Rectal smooth muscle tissue (tissue), 1 donor: Measurements from ENCODE around the gene WDR54.

ENCODE experiments used
- H3K27ac ChIP-seq: one replicate; pipeline ENCODE4 v1.7.0; 2013; ENCODE audit warnings: low read depth, low read length, inconsistent platforms
- H3K27me3 ChIP-seq: one replicate; pipeline ENCODE4 v1.7.0; 2013; ENCODE audit warnings: low read length; ENCODE audit not compliant: control insufficient read depth, insufficient read depth
- H3K36me3 ChIP-seq: one replicate; pipeline ENCODE4 v1.7.0; 2013; ENCODE audit warnings: low read length; ENCODE audit not compliant: control insufficient read depth, insufficient read depth
- H3K4me1 ChIP-seq: one replicate; pipeline ENCODE4 v1.7.0; 2013; ENCODE audit warnings: low read length; ENCODE audit not compliant: control insufficient read depth, insufficient read depth
- H3K4me3 ChIP-seq: one replicate; pipeline ENCODE4 v1.7.0; 2013; ENCODE audit warnings: low read length
- H3K9ac ChIP-seq: one replicate; pipeline ENCODE4 v1.7.0; 2013; ENCODE audit warnings: low read length

WDR54 gene, protein sequence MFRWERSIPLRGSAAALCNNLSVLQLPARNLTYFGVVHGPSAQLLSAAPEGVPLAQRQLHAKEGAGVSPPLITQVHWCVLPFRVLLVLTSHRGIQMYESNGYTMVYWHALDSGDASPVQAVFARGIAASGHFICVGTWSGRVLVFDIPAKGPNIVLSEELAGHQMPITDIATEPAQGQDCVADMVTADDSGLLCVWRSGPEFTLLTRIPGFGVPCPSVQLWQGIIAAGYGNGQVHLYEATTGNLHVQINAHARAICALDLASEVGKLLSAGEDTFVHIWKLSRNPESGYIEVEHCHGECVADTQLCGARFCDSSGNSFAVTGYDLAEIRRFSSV

DNA sequence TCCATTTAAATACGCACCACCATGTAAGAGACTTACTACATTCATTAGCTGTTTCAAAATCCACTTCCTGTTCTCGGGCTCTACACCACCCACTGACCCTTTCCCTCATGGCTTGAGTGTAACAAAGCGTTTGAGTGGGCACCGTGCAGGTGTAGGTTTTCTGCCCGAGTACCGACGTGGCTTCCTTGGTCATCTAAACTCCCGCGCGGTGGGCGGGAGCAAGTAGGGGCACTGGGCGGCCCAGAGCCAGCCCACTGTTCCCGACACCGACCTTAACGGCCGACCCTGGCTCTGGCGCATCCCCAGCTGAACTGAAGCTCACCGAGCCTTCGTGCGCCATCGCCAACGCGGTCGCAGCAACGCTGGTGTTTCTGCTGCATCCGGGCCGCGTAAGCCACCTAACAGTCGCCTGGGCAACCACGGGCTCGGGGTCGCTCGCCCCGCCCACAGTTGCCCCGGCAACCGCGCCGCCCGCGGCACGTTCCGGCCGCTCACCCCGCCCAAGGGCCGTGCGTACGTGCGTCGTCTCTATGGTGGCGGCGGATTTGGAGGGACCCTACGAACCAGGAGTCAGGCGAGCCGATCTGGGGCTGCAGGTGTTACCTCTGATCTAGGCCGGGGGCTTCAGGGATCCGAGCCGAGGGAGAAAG lies at the start of gene WDR54, which contains the start of gene C2orf81:
TSS of gene WDR54 (plus strand) at position 510 of the 650 bp plus-strand sequence. CDS start 424 bp downstream, outside the sequence.
TSS of gene C2orf81 (minus strand) at position 399 of the 650 bp plus-strand sequence. CDS start at position 340, 59 bp downstream.
- H3K4me3 ChIP-seq = peak within 1 kb of the TSS; percentile 90
- H3K27ac ChIP-seq = peak within 1 kb of the TSS; percentile 1
- H3K27me3 ChIP-seq = no peaks in the 10 kb centered on the region
- H3K36me3 ChIP-seq = no peaks in the 10 kb centered on the region
- H3K9ac ChIP-seq = no peak within 1 kb of the TSS
- no peaks in the 10 kb centered on the region for H3K4me1 ChIP-seq

DNA sequence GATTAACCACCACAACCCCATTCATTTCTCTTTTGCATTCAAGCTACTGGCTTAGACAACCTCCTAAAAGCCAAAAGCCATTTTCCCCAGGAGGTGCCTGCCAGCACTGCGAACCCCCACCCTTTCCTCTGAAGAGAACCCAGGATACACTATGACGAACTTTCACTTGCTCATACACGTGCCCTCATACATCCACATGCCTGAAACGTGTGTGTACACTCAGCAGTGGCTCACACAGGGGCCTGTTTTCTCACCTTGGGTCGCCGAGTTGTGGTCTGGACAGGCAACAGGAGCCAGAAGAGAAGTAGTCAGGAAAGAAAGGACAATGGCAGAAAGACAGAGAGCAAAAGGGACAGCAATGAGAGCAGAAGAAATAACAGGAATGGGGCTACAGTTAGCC lies 48.9 kb upstream of the WDR54 start:
- H3K27ac ChIP-seq = no peak overlapping the region
- H3K4me1 ChIP-seq = peaks cover 5% of the 10 kb centered on the region
- peaks cover 46% of the 10 kb centered on the region for H3K36me3 ChIP-seq
- no peak overlapping the region for H3K9ac ChIP-seq
- H3K4me3 ChIP-seq = no peak overlapping the region
- H3K27me3 ChIP-seq = no peaks in the 10 kb centered on the region

DNA sequence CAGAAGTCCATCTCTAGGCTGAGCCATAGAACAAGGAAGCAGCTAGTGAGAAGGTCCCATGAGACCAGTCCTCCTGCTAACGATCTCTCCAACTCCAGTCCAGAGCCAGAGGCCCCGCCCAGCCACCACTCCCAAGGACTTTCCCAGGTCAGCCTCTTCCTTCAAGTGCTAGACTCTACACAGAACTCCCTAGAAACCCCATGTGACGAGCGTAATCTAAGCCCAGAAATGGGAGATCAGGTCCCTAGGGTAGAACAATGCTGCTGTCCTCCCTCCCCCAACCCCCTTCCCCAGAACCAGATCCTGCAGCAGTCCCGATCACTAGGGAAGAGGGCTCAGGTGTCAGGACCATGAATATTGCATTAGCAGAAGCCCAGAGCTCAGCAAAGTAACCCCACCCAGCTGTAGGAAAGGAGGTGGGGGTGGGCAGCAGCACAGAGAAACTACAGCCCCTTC lies 48.3 kb upstream of the WDR54 start:
- H3K4me3 ChIP-seq = no peak overlapping the region
- H3K27me3 ChIP-seq = no peaks in the 10 kb centered on the region
- peaks cover 44% of the 10 kb centered on the region for H3K36me3 ChIP-seq
- H3K4me1 ChIP-seq = peaks cover 5% of the 10 kb centered on the region
- no peak overlapping the region for H3K9ac ChIP-seq
- no peak overlapping the region for H3K27ac ChIP-seq

DNA sequence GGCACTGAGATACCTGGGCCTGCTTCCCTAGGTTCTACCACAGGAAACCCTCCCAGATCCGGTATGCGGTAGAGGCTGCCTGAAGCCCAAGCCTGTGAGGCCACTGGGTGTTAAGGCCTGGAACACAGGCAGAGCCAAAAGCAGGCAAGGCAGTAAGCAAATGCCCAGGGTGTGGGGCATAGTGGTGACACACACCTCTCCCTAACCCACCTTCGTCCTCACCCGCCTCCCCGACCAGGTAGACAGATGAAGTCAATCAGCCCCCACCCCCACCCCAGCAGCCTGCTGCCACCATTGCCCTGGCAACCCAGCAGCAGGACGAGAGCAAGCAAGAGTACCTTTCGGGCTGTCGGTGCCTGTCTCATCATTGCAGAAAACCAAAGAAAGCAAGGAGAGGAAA lies 47.5 kb upstream of the WDR54 start:
- Histone ChIP-seq H3K27ac (no peak overlapping the region), H3K9ac (no peak overlapping the region)

DNA sequence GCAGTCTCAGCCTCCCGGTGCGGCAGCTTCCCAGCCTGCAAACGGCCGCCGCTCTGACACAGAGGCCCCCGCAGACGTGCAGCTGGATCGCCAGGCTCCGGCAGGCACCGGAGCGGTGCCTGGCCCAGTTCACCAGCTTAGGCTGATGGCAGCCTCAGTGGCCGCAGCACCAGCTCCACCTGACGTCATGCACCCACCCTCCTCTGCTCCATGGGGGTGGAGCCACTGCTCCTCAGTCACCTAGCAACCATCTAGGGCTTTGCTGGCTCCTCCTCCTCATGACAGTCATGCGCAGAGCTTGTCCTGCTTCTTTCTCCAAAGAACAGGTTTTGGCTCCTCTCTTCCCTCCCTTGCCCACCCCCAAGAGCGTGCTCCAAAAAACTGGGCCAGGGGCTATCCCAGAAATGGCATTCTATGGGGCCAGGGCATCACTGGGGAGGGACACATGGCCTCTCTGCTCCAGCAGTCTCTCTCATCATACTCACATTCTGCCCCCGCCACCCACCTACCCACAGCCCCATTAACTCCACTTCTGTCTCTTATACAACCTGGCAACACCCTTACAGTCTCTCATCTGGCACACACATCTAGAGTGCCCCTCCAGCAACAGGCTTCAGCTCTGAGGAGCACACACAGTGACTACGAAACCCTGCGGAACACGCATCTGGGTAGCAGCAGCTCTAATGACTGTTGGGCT lies 46.9 kb upstream of the WDR54 start:
- Histone ChIP-seq H3K4me1 (peaks cover 12% of the 10 kb centered on the region), H3K27ac (no peak overlapping the region), H3K27me3 (no peaks in the 10 kb centered on the region), H3K4me3 (peak overlapping the region; percentile 40), H3K9ac (no peak overlapping the region), H3K36me3 (peaks cover 36% of the 10 kb centered on the region)

More for the DNA sequence above, 47.5 kb upstream of the WDR54 start:
- H3K36me3 ChIP-seq = peaks cover 39% of the 10 kb centered on the region
- peaks cover 5% of the 10 kb centered on the region for H3K4me1 ChIP-seq
- no peaks in the 10 kb centered on the region for H3K27me3 ChIP-seq
- peak overlapping the region; percentile 40 for H3K4me3 ChIP-seq

DNA sequence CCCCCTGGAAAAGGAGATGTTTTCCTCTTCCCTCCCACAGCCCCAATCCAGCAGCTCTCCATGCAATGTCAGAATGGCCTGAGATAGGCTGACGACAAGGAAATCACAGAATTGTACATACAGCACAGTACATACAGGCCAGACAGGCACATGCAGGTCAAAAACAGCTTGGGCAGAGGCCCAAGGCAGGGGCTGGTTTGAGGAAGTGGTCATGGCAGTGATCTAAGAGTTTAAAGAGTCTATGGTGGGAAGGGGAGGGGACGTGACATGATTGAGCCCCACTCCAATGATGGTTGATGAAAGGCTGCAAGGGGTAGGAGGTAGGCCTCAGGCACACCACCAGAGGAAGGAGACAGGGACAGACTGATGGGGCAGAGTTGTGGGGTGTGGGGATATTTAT lies 45.7 kb upstream of the WDR54 start:
- Histone ChIP-seq H3K4me1 (peaks cover 20% of the 10 kb centered on the region), H3K36me3 (peaks cover 25% of the 10 kb centered on the region), H3K27ac (no peak overlapping the region), H3K27me3 (no peaks in the 10 kb centered on the region), H3K4me3 (no peak overlapping the region), H3K9ac (no peak overlapping the region)

DNA sequence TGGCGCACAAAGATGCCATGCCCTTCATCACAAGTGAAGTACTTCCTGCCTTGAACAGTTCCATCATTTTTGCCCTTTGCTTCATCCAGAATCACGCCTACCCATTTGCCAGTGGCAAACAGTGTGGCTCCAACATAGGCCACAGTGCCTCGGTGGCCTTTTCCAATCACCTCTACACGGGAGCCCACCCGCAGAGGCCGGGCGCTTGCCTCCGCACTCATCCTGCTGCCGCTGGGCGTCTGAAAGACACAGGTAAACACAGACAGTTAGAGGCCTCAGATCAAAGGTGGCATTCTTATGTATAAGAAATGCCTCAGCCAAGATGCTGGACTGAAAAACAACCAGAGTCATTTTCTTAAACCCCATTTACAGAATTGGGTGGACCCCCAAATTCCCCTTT lies 43.5 kb upstream of the WDR54 start:
- Histone ChIP-seq H3K27ac (no peak overlapping the region), H3K4me3 (no peak overlapping the region), H3K4me1 (peaks cover 20% of the 10 kb centered on the region), H3K36me3 (peaks cover 19% of the 10 kb centered on the region), H3K27me3 (no peaks in the 10 kb centered on the region), H3K9ac (no peak overlapping the region)

DNA sequence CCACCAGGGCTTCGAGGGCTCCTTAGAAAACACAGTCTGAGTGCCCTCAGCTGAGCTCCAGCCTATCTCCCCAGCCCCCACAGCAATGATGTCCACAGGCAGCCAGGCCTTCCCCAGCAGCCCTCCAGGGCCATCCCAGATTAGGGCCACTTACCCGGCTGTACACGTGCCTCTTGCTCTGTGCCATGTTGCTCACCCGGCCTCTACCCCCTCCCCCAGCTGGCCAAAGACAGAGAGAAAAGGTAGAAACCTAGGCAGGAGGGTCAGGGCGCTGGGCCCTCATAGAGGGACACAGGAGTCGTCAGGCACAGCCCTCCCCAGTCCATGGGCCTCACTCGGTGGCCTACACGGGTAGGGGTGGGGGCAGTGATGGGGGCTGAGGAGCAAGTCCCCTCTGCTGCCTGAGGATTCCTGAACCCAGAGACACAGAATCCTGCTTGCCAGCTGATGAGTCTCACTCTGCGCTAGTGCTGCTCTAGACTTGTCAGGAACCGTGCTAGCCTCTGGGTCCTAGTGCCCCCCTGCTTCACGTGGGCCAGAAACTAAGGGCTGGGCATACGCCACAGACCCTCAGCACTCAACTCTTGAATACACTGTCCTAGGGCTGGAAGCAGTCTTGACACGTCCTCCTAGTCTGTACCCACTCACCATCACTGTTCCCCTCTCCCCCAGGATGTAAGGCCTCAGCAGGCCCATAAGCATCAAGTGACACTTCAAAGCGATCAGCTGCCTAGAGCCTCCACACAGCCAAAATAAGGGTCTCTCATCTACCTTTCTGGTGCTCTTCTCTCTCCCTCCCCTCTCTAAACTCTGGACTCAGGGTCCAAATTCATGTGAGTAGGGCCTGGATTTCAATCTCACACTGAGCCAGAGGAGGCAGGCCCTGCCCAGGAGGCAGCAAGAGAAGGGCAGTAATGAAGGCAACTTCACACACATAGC lies 41.4 kb upstream of the WDR54 start, which contains the start of gene DCTN1:
TSS of gene DCTN1 (minus strand) at position 461 of the 939 bp plus-strand sequence. CDS start at position 187, 274 bp downstream.
- peak within 1 kb of the TSS; percentile 38 for H3K9ac ChIP-seq
- H3K36me3 ChIP-seq = peaks cover 19% of the 10 kb centered on the region
- H3K4me1 ChIP-seq = peaks cover 20% of the 10 kb centered on the region
- peak within 1 kb of the TSS; percentile 40 for H3K27ac ChIP-seq
- no peaks in the 10 kb centered on the region for H3K27me3 ChIP-seq
- peak within 1 kb of the TSS; percentile 58 for H3K4me3 ChIP-seq

DNA sequence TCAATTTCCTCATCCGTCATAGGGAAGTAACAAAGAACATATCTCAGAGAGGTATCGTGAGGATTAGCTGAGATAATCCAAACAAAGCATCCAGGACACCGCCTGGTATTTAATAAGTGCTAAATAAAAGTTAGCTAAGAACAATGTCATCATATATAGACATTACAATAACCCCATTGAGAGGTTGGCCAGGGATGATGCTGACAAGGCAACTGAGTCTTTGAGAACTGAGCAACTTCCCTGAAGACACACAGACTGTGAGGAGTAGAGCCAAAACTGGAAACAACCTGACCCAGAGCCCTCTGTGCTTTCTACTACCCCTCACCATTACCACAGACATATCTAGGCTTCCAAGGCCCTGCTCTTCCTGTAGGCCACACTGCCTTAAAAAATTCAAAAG lies 39.8 kb upstream of the WDR54 start:
- Histone ChIP-seq H3K36me3 (peaks cover 15% of the 10 kb centered on the region), H3K9ac (no peak overlapping the region), H3K4me3 (no peak overlapping the region), H3K4me1 (peaks cover 20% of the 10 kb centered on the region), H3K27ac (no peak overlapping the region), H3K27me3 (no peaks in the 10 kb centered on the region)

DNA sequence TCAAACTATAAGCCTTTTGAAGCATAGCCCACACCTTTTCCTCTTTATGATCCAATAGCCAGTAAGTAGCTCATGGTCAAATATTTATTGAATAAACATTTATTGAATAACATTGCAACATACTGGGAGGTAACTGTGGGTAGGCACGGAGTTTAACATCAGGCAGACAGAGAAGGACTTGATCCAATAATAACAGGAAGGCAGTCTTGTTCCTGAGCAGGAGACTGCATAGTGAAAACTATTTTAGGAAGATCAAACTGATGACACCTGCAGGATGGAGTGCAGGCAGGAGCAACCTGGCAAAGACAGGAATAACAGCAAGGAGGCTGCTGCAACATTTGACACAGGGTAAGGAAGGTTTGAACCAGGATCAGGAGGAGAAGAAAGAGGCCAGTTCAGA lies 38.3 kb upstream of the WDR54 start:
- peaks cover 4% of the 10 kb centered on the region for H3K36me3 ChIP-seq
- no peak overlapping the region for H3K4me3 ChIP-seq
- H3K4me1 ChIP-seq = peaks cover 20% of the 10 kb centered on the region
- no peaks in the 10 kb centered on the region for H3K27me3 ChIP-seq
- no peak overlapping the region for H3K27ac ChIP-seq
- no peak overlapping the region for H3K9ac ChIP-seq

DNA sequence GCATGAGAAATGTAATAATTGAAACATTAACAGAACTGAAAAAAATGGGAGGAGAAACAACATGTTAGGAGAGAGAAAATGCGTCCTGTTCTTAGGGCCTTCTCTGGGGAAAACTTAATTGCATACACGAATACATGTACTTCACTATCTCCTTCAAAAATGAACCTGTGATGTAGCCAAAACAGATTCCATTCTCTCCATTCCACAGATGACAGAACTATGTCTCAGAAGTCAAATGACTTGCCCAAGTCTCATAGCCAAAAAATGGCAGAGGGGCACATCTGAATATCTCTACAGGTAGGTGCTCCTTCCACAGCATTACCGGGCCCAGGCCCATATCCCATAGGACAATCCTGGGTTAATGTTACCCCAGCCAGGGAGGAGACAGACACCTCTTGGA lies 37.5 kb upstream of the WDR54 start:
- no peak overlapping the region for H3K9ac ChIP-seq
- no peak overlapping the region for H3K27ac ChIP-seq
- H3K4me1 ChIP-seq = peaks cover 19% of the 10 kb centered on the region
- peaks cover 1% of the 10 kb centered on the region for H3K36me3 ChIP-seq
- H3K4me3 ChIP-seq = no peak overlapping the region
- H3K27me3 ChIP-seq = no peaks in the 10 kb centered on the region
